ENCODE measurements around the gene ANKS1A.

The ANKS1A gene

GRCh38 chr6:35082733-35083403, 193.8 kb downstream of the ANKS1A start:
- no peak for DNase-seq (ENCODE audit: low read depth in 2 of 2, low spot score in 1 of 2)

- no peak for DNase-seq (ENCODE audit: low read depth in 2 of 2, low spot score in 1 of 2)
These were observed 194.5 kb downstream of the ANKS1A start for GRCh38 chr6:35083507-35083906.

DNA sequence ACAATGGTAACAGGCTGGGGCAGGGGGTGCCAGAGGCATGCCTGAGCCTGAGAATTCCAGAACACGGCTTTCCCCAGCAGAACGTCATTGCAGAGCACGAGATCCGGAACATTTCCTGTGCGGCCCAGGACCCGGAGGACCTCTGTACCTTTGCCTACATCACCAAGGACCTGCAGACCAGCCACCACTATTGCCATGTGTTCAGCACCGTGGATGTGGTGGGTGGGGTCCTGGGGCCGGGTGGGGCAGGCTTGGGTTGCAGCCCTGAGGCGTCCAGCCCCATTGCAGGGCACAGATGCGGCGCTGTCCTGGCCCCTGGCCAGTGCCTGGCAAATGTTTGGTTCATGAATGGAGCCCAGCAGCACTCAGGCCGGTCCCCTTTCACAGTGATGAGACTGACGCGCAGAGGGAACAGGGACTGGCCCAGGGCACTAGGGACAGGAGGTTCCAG, 195.0 kb downstream of the ANKS1A start:
- no peak for DNase-seq (ENCODE audit: low read depth in 2 of 2, low spot score in 1 of 2)

DNA sequence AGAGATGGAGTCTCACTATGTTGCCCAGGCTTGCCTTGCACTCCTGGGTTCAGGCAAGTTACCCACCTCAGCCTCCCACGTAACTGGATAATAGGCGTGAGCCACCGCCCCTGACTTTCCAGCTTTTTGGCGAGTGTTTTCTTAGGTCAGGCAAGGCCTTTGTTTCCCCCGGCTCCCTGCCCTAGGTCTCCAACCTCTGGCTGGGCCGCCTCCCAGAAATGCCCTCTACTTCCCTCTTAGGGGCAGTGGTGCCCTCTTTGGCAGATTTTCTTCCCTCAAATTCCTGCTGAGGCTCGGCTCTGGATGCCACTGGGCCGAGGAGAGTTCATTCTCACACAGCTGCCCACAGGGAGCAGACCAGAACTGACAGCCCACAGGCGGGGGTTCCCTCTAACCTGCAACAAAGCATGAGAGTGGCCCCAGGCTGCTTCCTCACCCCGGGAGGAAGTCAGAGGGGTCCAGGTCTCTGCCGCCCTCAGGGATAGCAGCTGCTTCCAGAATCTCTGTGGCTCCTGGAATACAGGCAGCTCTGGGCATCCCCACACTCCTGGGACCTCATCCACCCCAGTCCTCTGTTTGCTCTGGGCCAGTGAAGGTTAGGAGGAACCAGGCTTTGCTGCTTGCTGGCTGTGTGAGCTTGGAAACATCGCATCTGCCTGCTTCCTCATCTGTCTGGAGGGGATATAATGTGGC, 195.6 kb downstream of the ANKS1A start:
- no peak for DNase-seq (ENCODE audit: low read depth in 2 of 2, low spot score in 1 of 2)

DNA sequence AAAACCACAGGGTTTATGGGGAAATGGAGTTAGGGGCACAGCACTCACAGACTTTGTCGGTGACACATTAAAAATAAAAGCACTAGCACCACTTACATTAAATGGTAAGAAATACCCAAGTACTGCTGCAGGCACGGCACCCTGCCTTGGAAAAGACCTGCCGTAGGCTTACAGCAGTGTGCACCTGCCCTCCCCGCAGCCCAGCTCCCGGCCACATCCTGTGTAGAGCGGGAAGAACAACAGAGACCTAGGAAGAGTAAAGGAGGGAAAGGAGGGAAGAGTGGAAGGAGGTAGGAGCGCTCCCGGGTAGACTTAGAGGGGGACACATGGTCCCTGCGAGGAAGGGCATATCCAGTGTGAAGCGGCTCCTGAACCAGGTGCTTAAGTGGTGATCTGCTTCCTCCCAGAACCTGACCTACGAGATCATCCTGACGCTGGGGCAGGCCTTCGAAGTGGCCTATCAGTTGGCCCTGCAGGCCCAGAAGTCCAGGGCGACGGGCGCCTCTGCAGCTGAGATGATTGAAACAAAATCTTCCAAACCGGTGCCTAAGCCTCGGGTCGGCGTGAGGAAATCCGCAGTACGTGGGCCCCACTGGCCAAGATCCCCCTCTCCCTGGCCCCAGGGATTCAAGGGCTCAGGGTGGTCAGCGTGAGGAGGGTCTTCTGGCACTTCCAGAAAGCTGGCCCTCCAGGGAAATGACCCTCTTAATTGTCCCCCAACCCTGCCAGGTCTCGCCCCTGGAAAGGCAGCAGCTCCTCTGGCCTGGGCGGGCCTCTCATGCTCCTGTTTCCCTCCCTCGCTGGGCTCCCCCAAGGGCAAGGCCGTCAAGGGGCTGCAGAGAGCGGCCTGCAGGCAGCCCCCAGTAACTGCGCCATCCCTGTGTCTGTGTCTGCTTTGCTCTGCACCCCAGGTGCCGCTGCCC, 196.6 kb downstream of the ANKS1A start:
- DNase-seq (ENCODE audit: low read depth in 2 of 2, low spot score in 1 of 2), result no peak

DNA sequence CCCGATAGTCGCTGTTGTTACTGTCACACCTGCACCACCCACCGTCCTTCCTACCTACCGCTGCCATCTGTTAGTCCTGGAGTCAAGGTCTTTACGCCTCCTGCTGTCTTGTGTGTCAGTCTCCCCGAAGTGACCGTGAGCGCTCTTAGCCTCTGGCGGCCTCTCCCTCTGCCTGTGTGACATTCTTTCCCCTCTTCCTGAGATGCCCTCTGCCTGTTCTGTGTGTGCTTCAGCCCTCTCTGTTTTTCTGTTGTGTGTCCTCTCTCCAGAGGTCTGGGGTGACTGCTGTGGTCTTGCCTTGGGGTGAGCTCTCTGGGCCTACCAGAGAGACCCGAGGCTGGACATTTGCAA, 197.2 kb downstream of the ANKS1A start:
- DNase-seq (ENCODE audit: low read depth in 2 of 2, low spot score in 1 of 2), result no peak

- DNase-seq (ENCODE audit: low read depth in 2 of 2, low spot score in 1 of 2), result no peak
These were observed 197.7 kb downstream of the ANKS1A start for GRCh38 chr6:35086636-35087360.

- DNase-seq (ENCODE audit: low read depth in 2 of 2, low spot score in 1 of 2), result no peak
These were observed 198.6 kb downstream of the ANKS1A start for GRCh38 chr6:35087361-35088280.

- DNase-seq (ENCODE audit: low read depth in 2 of 2, low spot score in 1 of 2), result no peak
These were observed 199.5 kb downstream of the ANKS1A start for GRCh38 chr6:35088281-35089215.

GRCh38 chr6:35089216-35089934, 200.3 kb downstream of the ANKS1A start:
- DNase-seq (ENCODE audit: low read depth in 2 of 2, low spot score in 1 of 2), result no peak

- no peak for DNase-seq (ENCODE audit: low read depth in 2 of 2, low spot score in 1 of 2)
These were observed 201.0 kb downstream of the ANKS1A start for GRCh38 chr6:35089935-35090505.

DNA sequence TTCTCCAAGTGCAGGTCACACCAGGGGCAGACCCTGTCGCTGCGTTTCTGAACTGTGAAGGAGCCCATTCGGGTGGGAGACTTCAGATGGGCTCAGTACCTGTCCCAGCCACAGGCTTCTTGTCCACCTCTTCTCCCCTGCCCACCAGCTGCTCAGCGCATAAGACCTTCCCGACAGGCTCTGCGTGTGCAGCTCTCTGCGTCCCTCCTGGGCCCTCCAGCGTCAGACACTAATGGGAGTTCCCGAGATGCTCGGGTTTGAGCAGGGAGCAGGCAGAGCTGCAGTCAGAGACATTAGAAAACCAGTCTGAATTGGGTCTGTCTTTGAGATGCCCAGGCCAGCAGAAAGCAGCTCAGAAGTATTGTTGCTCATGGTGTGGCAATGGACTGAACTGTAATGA, 201.7 kb downstream of the ANKS1A start:
- no peak for DNase-seq (ENCODE audit: low read depth in 2 of 2, low spot score in 1 of 2)

DNA sequence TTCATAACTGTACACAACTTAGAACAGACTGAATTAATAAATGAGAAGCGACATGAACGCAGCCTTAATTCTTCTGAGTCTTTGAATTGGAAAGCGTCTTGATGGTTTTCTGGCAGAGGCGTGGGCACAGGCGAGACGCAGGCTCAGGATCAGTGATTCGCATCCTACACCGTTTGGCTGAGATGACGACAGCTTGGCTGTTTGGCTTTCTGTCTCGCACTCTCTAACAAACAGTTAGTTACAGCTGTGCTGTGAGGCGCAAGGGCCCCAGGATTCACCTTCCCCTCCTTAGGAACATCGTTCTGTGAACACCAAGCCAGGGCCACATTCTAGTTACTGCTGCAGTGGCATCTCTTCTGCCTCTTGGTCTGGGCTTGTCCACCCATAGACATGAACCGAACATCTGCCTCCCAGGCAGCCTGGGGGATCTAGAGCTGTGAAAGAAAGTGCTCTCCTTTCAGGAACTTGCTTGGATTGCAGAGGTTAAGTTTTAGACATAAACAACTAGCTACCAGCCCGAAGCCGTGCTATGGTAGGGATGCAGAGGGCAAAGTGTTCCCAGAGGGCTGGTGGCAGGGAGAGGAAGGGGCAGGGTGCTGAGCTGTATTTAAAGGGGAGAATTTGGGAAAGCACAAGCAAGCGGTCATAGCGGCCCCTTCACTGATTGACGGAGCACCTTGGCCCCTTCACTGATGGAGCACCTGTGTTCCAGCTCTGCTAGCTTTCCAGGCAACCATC, 202.5 kb downstream of the ANKS1A start:
- DNase-seq (ENCODE audit: low read depth in 2 of 2, low spot score in 1 of 2), result no peak

DNA sequence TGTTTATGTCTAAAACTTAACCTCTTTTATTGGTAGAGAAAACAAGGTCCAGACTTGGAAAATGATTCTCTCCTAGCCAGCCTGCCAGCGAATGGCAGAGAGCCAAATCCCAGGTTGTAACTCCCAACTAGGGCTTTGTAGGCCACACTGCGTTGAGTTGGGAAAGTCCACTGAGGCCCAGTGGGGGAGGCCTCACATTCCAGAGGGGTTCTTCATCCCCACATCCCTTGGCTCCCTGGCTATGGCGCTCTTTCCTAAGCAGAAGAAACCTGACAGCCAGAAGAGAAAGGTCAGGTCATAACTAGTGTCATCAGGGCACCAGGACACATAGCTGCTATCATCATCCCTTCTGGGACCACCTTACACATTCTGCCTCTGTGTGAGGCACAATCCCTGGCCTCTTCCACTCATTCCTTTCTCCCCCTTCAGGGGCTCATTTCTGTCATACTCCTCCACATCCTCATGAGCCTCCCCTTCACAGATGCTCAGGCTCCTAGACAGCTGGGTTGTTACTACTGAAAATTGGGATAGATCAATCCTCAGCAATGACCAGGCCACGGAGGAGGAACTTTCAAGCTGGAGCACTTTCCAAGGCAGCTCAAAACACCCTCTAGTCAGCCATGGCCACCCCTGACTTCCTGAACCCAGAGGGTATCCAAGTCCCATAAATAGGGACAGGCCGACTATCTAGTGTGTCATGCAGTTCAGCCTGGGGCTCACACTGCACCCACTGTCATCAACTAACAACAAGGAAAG, 203.5 kb downstream of the ANKS1A start:
- no peak for DNase-seq (ENCODE audit: low read depth in 2 of 2, low spot score in 1 of 2)

GRCh38 chr6:35093118-35093445, 204.0 kb downstream of the ANKS1A start:
- DNase-seq (ENCODE audit: low read depth in 2 of 2, low spot score in 1 of 2), result no peak

GRCh38 chr6:35093783-35094182, 204.7 kb downstream of the ANKS1A start:
- DNase-seq (ENCODE audit: low read depth in 2 of 2, low spot score in 1 of 2), result no peak

DNA sequence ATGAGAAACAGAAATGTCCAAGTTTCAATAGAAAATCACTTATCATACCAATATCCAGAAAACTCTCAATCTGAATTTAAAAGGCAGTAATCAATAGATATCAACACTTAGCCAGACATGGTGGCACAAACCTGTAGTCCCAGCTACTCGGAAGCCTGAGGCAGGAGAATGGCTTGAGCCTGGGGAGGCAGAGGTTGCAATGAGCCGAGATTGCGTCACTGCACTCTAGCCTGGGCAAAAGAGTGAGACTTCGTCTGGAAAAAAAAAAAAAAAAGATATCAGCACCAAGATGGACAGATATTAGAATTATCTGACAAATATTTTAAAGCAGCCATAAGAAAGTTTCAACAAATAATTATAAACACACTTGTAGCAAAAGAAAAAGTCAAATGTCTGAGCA, 205.1 kb downstream of the ANKS1A start:
- DNase-seq (ENCODE audit: low read depth in 2 of 2, low spot score in 1 of 2), result no peak
